ENCODE results near the gene NEK8. TPM values are rescaled to one million over a fixed set of nuclear protein-coding genes. Genes with fewer than 3 reads are reported as not detected.

NEK8 gene
- total RNA-seq, 1 donor from 2014 or later, result 4.3 TPM

- Histone ChIP-seq H3K4me1 (ENCODE audit: insufficient read depth, low read length) (peaks cover 48% of the 10 kb centered on the region), H3K4me3 (ENCODE audit: insufficient read depth, low read depth, low read length) (peak overlapping the region; percentile 59), H3K27ac (ENCODE audit: low read depth, low read length) (peak overlapping the region; percentile 51), H3K9me3 (ENCODE audit: insufficient read depth, low read depth, low read length) (no peaks in the 10 kb centered on the region), H3K79me2 (ENCODE audit: insufficient read depth, low read length) (peaks cover 32% of the 10 kb centered on the region), H3K27me3 (ENCODE audit: insufficient read depth, low read length) (no peaks in the 10 kb centered on the region), H3K36me3 (ENCODE audit: insufficient read depth, low read length) (peaks cover 35% of the 10 kb centered on the region), H4K20me1 (ENCODE audit: insufficient read depth, low read length) (peaks cover 48% of the 10 kb centered on the region), H3K9ac (ENCODE audit: low read length) (peak overlapping the region; percentile 80), H3K4me2 (ENCODE audit: low read length) (peak overlapping the region; percentile 98), H2AFZ (ENCODE audit: low read depth, low read length) (no peak overlapping the region)
- Mint-ChIP-seq H3K9me3 (ENCODE audit: unreplicated experiment) (no peaks in the 10 kb centered on the region), H3K27me3 (ENCODE audit: low read depth, unreplicated experiment) (no peaks in the 10 kb centered on the region), H3K4me3 (ENCODE audit: unreplicated experiment) (peak overlapping the region; percentile 99), H3K4me1 (ENCODE audit: low read depth, unreplicated experiment) (peaks cover 37% of the 10 kb centered on the region), H3K27ac (ENCODE audit: unreplicated experiment) (peak overlapping the region; percentile 90), H3K36me3 (ENCODE audit: low read depth, unreplicated experiment) (peaks cover 6% of the 10 kb centered on the region)
- FAIRE-seq (no peak), DNase-seq (ENCODE audit: low read depth) (peak; percentile 57)
- TF ChIP-seq, protein P1, sequence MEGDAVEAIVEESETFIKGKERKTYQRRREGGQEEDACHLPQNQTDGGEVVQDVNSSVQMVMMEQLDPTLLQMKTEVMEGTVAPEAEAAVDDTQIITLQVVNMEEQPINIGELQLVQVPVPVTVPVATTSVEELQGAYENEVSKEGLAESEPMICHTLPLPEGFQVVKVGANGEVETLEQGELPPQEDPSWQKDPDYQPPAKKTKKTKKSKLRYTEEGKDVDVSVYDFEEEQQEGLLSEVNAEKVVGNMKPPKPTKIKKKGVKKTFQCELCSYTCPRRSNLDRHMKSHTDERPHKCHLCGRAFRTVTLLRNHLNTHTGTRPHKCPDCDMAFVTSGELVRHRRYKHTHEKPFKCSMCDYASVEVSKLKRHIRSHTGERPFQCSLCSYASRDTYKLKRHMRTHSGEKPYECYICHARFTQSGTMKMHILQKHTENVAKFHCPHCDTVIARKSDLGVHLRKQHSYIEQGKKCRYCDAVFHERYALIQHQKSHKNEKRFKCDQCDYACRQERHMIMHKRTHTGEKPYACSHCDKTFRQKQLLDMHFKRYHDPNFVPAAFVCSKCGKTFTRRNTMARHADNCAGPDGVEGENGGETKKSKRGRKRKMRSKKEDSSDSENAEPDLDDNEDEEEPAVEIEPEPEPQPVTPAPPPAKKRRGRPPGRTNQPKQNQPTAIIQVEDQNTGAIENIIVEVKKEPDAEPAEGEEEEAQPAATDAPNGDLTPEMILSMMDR (IDR thresholded peaks at IDR 0.05; ENCODE audit: insufficient read depth, low read depth, low read length), result no peak
- TF ChIP-seq EZH2 (IDR thresholded peaks at IDR 0.05; ENCODE audit: insufficient read depth, low read length), result no peak
These were observed 2.8 kb upstream of the NEK8 start for GRCh38 chr17:28725660-28726225.

DNA sequence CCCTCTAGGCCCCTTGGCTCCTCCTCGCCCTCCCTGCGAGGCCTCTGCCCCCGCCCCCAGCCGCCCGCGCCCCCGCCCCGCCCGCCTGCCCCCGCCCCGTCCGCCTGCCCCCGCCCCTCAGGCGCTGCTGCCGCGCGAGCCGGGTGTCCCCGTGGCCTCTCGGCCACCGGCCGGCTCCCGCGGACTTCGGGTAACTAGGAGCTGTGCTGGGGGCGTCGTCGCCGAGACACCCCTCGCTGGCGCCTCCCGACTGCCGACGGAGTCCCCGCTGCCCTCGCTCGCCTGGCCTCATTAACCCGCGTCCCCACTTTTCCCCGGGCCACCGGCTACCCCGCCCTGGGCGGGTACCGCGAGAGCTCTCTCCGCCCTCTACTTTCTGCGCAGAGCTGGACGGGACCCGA is 2.4 kb upstream of the NEK8 start, which contains the start of gene TLCD1:
Gene TLCD1, minus strand, starts transcription at position 8 of the 401 bp plus-strand sequence. CDS start 136 bp downstream, outside the sequence.
- H3K4me1 Mint-ChIP-seq (ENCODE audit: low read depth, unreplicated experiment), result peaks cover 36% of the 10 kb centered on the region
- TF ChIP-seq, protein P1 (IDR thresholded peaks at IDR 0.05; ENCODE audit: insufficient read depth, low read depth, low read length), result no peak
- TF ChIP-seq EZH2 (IDR thresholded peaks at IDR 0.05; ENCODE audit: insufficient read depth, low read length), result no peak
- peaks cover 4% of the 10 kb centered on the region for H3K36me3 Mint-ChIP-seq (ENCODE audit: low read depth, unreplicated experiment)
- peaks cover 27% of the 10 kb centered on the region for H3K79me2 ChIP-seq (ENCODE audit: insufficient read depth, low read length)
- H3K4me2 ChIP-seq (ENCODE audit: low read length), result peak within 1 kb of the TSS; percentile 98
- peak within 1 kb of the TSS; percentile 52 for H3K27ac ChIP-seq (ENCODE audit: low read depth, low read length)
- no peaks in the 10 kb centered on the region for H3K27me3 Mint-ChIP-seq (ENCODE audit: low read depth, unreplicated experiment)
- peak within 1 kb of the TSS; percentile 99 for H3K4me3 Mint-ChIP-seq (ENCODE audit: unreplicated experiment)
- H3K9me3 ChIP-seq (ENCODE audit: insufficient read depth, low read depth, low read length), result no peaks in the 10 kb centered on the region
- H2AFZ ChIP-seq (ENCODE audit: low read depth, low read length), result peak within 1 kb of the TSS; percentile 73
- no peaks in the 10 kb centered on the region for H3K9me3 Mint-ChIP-seq (ENCODE audit: unreplicated experiment)
- no peaks in the 10 kb centered on the region for H3K27me3 ChIP-seq (ENCODE audit: insufficient read depth, low read length)
- peaks cover 48% of the 10 kb centered on the region for H3K4me1 ChIP-seq (ENCODE audit: insufficient read depth, low read length)
- H4K20me1 ChIP-seq (ENCODE audit: insufficient read depth, low read length), result peaks cover 43% of the 10 kb centered on the region
- peak within 1 kb of the TSS; percentile 85 for H3K9ac ChIP-seq (ENCODE audit: low read length)
- peaks cover 32% of the 10 kb centered on the region for H3K36me3 ChIP-seq (ENCODE audit: insufficient read depth, low read length)
- peak within 1 kb of the TSS; percentile 67 for H3K4me3 ChIP-seq (ENCODE audit: insufficient read depth, low read depth, low read length)
- FAIRE-seq (no peak), DNase-seq (ENCODE audit: low read depth) (peak; percentile 31)
- H3K27ac Mint-ChIP-seq (ENCODE audit: unreplicated experiment), result peak within 1 kb of the TSS; percentile 90
